ENCODE measurements around the gene GDPGP1. TPM values are rescaled to one million over a fixed set of nuclear protein-coding genes. Genes with fewer than 3 reads are reported as not detected.
"Not testable (repeated sequence)": the region's sequence is repeated elsewhere in the genome, so short reads cannot be mapped to it uniquely, and the experiment has no call there.

GDPGP1 gene
- total RNA-seq (2014; rRNA removed): 4.5 and 4.7 TPM in 2 replicates
- polyA plus RNA-seq (2012): 2.1 TPM

- no peak for DNase-seq (ENCODE audit: low read depth)
Measured at GRCh38 chr15:90234096-90234988, at the start of gene GDPGP1. TSS of gene GDPGP1 (plus strand) at chr15:90234209. CDS start at chr15:90240909, 6,700 bp downstream.

- DNase-seq (ENCODE audit: low read depth): peak; percentile 48
Measured at GRCh38 chr15:90184786-90185704, 49.0 kb upstream of the GDPGP1 start.

- DNase-seq (ENCODE audit: low read depth): no peak
Measured at GRCh38 chr15:90187257-90187868, 46.6 kb upstream of the GDPGP1 start.

- DNase-seq (ENCODE audit: low read depth): not testable (repeated sequence)
Measured at GRCh38 chr15:90188065-90188464, 45.9 kb upstream of the GDPGP1 start.

- no peak for DNase-seq (ENCODE audit: low read depth)
Measured at GRCh38 chr15:90188914-90189748, 44.9 kb upstream of the GDPGP1 start.

GRCh38 chr15:90189781-90190467 lies 44.1 kb upstream of the GDPGP1 start:
- no peak for DNase-seq (ENCODE audit: low read depth)

- DNase-seq (ENCODE audit: low read depth): no peak
Measured at GRCh38 chr15:90190606-90191343, 43.2 kb upstream of the GDPGP1 start.

- DNase-seq (ENCODE audit: low read depth): no peak
Measured at GRCh38 chr15:90191344-90191687, 42.7 kb upstream of the GDPGP1 start.

GRCh38 chr15:90191794-90192509 lies 42.1 kb upstream of the GDPGP1 start:
- peak; percentile 38 for DNase-seq (ENCODE audit: low read depth)

GRCh38 chr15:90192961-90193786 lies 40.8 kb upstream of the GDPGP1 start:
- no peak for DNase-seq (ENCODE audit: low read depth)

GRCh38 chr15:90194655-90195054 lies 39.4 kb upstream of the GDPGP1 start:
- no peak for DNase-seq (ENCODE audit: low read depth)

- DNase-seq (ENCODE audit: low read depth): no peak
Measured at GRCh38 chr15:90200534-90201129, 33.4 kb upstream of the GDPGP1 start.

GRCh38 chr15:90201130-90201943 lies 32.7 kb upstream of the GDPGP1 start, which contains the start of gene SEMA4B:
TSS of gene SEMA4B (plus strand) at chr15:90201330. CDS start at chr15:90201579, 249 bp downstream.
- peak; percentile 22 for DNase-seq (ENCODE audit: low read depth)

GRCh38 chr15:90201944-90202375 lies 32.0 kb upstream of the GDPGP1 start:
- no peak for DNase-seq (ENCODE audit: low read depth)

GRCh38 chr15:90202929-90203328 lies 31.1 kb upstream of the GDPGP1 start:
- DNase-seq (ENCODE audit: low read depth): no peak

- no peak for DNase-seq (ENCODE audit: low read depth)
Measured at GRCh38 chr15:90203473-90203872, 30.5 kb upstream of the GDPGP1 start.

- DNase-seq (ENCODE audit: low read depth): peak; percentile 66
Measured at GRCh38 chr15:90203922-90204321, 30.1 kb upstream of the GDPGP1 start.

All from LHCN-M2 (cell line).